Neural cell (in vitro differentiated cells): Measurements from ENCODE around the gene NKPD1.

ENCODE experiments used
- CTCF ChIP-seq: fragments of 450-650 bp; IDR thresholded peaks from 2 replicates; pipeline ENCODE4 v1.5.1; 2014; ENCODE audit warnings: antibody characterized with exemption, mild to moderate bottlenecking, moderate library complexity; ENCODE audit not compliant: poor library complexity, severe bottlenecking
- EP300 ChIP-seq: fragments of 450-650 bp; conservative IDR thresholded peaks from 2 replicates; pipeline ENCODE4 v1.6.1; 2014; ENCODE audit warnings: antibody characterized with exemption, mild to moderate bottlenecking, moderate library complexity; ENCODE audit not compliant: poor library complexity, severe bottlenecking
- MXI1 ChIP-seq: fragments of 450-650 bp; conservative IDR thresholded peaks from 2 replicates; pipeline ENCODE4 v1.6.1; 2014; ENCODE audit warnings: antibody characterized with exemption, mild to moderate bottlenecking; ENCODE audit not compliant: poor library complexity, severe bottlenecking
- POLR2AphosphoS5 ChIP-seq: IDR thresholded peaks from 2 replicates; pipeline ENCODE4 v1.6.1; 2012
- TAF1 ChIP-seq: IDR thresholded peaks from 2 replicates; pipeline ENCODE4 v1.6.1; 2012; ENCODE audit warnings: low read depth

GRCh38 chr19:45139286-45140143 lies 21.3 kb downstream of the NKPD1 start:
- TF ChIP-seq CTCF (no peak), EP300 (no peak), MXI1 (no peak), TAF1 (no peak), POLR2AphosphoS5 (no peak)
